GM13977 (cell line): Measurements from ENCODE around the gene CXCR5.
A peak's percentile ranks its signal among the peaks of the same experiment; 100 is the strongest.

Experiments
- DNase-seq: peaks from one replicate; pipeline ENCODE4 v3.0.0; 2012; ENCODE audit warnings: low spot score
- CTCF ChIP-seq: IDR thresholded peaks from 2 replicates; pipeline ENCODE4 v1.5.1; 2012; ENCODE audit warnings: mild to moderate bottlenecking, control low read depth; ENCODE audit not compliant: insufficient read depth; ENCODE audit errors: extremely low read depth, missing control alignments
- in situ Hi-C: fragments of 300-500 bp; cut with MboI; formaldehyde crosslinking; loops from one replicate; pipeline ENCODE4 v1.12.0; 2022; ENCODE audit warnings: low sequenced_read_pairs, low pct_unique_long_range_greater_than_20kb, mixed read lengths, inconsistent platforms; ENCODE audit not compliant: unreplicated experiment

Gene CXCR5

GRCh38 chr11:118843565-118843964 lies 40.1 kb upstream of the CXCR5 start:
- DNase-seq = no peak
- no peak for TF ChIP-seq CTCF
- in situ Hi-C loops = no loop called here

GRCh38 chr11:118845369-118845768 lies 38.3 kb upstream of the CXCR5 start:
- peak; percentile 51 for DNase-seq
- no peak for TF ChIP-seq CTCF
- in situ Hi-C loops = no loop called here

GRCh38 chr11:118846181-118846935 lies 37.3 kb upstream of the CXCR5 start:
- DNase-seq = no peak
- in situ Hi-C loops = no loop called here
- TF ChIP-seq CTCF = no peak

GRCh38 chr11:118849825-118850224 lies 33.9 kb upstream of the CXCR5 start:
- no peak for DNase-seq
- TF ChIP-seq CTCF = no peak
- in situ Hi-C loops = no loop called here

- in situ Hi-C loops = no loop called here
- DNase-seq = peak; percentile 67
- TF ChIP-seq CTCF = no peak
Observed at GRCh38 chr11:118851970-118852369, 31.7 kb upstream of the CXCR5 start.

GRCh38 chr11:118853678-118854077 lies 30.0 kb upstream of the CXCR5 start:
- in situ Hi-C loops = no loop called here
- TF ChIP-seq CTCF = no peak
- DNase-seq = no peak
